Islet precursor cell (in vitro differentiated cells): ENCODE results near the gene STOX2.
"Not testable (repeated sequence)": the region's sequence is repeated elsewhere in the genome, so short reads cannot be mapped to it uniquely, and the experiment has no call there.

Experiments
- DNase-seq: peaks from one replicate; pipeline ENCODE4 v3.0.0-alpha.2; 2018

Gene STOX2

DNA sequence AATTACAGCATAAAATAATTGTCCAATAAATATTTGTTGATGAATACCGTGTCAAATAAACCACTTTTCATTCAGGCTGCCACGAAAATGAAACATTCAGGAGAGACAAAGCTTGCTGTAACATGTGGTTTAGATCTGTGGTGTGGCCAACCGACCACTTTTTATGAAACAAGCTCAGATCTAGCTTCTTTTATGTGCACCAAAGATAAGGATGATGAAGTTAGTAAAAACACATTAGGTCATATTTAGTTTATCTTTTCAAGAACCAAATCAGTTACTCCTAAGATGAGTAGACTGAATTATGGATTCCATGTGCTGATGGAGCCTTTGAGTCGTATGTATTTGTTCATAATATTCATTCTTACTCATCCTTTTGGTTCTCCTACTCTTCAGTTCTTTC is 35.8 kb downstream of the STOX2 start:
- DNase-seq, result no peak

DNA sequence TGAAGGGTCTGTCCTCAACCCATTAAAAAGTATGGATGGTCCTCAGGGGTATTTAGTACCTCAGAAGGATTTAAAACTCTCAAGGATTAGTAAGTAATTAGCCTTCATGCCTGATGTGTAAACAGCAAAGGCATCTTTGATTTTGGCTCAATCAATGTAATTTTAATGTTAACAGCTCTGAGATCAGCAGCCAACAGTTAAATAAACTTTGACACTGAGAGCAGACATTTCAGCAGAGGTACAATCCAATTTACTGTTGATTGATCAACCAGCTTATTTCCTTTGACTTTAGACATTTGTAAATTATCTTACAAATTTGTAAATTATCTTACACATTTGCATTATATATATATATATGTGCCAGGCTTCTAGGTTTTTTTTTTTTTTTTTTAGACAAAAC is 36.9 kb downstream of the STOX2 start:
- DNase-seq, result no peak

DNA sequence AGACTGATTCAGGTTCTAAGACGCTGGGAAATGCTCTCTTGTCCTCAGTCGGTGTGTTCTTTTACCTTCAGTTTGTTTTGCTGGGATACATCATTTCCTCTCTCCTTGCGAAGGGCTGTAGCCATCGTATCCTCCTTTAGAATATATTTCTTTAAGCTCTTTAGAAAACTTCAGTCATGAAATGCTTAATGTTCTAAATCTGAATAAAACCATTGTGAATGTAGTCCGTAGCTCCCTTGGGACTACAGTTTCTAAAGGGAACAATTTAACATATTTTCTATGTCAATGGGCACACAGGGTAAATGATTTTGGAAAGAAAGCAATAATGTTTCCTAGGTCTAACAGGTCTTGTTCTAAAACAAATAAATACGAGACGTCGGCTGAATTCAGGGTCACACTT is 40.6 kb downstream of the STOX2 start:
- no peak for DNase-seq

DNA sequence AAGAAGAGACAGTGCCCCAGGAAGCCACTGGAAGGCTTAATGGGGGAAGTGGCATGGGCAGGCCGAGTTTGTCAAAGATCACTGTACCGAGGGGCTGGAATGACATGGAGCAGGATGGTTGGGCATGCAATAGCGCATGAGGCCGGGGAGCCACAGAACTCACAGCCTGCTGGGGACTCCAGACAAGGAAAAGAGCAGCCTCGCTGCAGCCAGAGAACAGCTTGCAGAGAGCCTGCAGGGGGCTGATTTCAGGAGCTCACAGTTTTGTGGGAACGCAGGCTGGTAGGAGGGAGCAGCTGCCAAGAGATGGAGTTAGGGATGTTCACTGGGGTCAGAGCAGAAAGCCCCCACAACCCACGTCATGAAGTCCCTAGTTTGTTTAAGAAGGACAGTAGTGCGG is 45.4 kb downstream of the STOX2 start:
- no peak for DNase-seq

DNA sequence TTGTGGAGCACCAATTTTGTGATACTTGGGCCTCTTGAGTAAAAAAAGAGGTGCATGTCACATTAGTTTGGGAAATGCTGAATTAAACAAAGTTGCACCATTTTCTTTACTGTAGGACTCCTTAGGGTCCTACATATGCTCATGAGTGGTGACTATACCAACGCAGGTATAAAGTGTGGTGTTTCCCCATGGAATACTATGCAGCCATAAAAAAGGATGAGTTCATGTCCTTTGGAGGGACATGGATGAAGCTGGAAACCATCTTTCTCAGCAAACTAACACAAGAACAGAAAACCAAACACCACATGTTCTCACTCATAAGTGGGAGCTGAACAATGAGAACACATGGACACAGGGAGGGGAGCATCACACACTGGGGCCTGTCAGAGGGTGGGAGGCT is 47.5 kb downstream of the STOX2 start:
- not testable (repeated sequence) for DNase-seq

DNA sequence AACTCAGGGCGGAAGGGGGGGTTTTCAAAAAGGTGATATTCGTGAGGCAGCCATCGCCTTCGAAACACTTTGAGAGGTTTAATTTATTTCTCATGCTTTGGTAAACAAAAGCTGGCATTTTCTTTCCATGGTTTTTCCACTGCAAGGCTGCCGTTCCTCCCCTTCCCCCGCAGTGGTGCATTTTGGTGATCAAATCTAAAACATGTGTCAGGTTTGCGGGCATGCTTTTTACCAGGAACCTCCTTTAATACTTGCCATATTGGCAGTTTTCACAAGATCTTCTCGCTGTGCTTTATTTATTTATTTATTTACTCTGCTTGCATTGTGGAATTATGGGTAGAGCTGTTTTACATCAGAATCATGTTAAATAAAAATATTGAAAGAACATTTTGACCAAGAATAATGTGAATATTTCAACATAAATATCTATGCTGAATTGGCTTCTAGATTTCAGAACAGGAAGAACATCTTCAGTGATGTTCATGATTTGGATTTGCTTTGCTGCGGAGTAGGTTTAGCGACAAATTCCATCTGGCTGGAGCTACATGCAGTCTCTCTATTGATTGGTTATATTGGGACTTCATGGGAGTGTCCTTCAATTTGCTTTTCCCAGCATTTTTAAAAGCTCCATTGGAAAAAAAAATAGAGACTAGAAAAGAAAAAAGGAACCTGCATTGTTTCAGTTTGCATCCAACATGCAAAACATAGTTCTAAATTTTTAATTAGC is 54.4 kb downstream of the STOX2 start:
- no peak for DNase-seq

DNA sequence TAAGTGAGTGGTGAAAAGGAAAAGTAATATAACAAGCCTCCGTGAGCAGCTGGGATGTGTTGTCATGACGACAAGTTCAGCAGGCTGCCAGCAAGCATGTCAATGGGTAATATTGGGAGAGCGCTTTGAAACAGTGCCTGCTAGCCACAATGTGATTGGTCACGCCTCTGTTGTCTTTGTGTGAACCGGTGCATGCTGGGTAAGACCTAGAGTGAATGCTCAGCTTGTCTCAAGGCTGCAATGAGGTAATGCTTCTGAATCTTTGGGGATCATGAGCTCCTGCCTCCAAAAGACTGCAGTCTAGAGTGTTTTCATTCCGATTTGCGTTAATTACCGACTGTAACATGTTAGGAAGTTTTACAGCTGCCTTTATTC is 54.9 kb downstream of the STOX2 start:
- peak; percentile 79 for DNase-seq

DNA sequence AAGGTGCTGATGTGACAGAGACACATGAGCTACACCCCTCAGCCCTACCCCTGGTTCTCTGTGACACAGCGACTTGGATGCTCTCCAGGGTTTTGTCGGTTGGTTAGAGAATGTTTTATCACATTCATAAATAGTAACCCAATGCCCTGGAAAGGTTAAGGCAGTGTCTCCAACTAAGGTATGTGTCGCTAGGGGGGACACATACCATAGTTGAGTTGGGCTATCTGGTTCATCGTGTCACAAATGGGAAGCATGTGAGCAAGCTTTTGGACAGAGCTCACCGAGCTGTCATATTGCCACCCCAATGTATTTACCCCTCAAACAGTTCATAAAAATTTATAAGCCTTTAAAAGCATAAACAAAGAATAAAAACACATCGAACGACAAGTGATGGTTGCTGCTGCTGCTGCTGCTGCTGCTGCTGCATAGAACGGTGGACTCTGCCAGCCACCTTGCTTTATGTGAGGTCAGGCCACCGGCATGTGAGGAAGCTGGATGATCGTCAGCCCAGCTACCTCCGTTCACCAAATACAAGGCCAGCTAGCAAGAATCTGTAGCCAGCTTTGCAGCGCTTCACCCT is 55.9 kb downstream of the STOX2 start:
- DNase-seq, result peak; percentile 67

DNA sequence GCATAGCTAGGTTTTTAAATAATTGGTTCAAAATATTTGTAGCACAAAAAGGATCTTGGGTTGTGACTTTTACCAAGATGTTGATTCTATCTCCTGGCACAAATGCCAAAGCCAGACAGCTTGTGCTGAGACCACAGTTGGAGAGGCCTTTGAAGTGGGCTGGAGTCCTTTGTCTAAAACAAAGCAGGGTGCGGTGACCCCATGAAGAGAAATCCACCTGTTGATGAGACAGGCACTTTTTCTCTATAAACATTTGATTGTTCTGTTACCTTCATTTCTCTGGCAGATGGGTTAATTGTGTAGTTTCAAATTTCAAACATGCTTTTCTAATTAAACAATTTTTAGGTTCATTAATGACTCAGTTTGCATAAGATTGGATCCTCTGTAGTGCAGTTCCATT is 56.7 kb downstream of the STOX2 start:
- DNase-seq, result no peak

DNA sequence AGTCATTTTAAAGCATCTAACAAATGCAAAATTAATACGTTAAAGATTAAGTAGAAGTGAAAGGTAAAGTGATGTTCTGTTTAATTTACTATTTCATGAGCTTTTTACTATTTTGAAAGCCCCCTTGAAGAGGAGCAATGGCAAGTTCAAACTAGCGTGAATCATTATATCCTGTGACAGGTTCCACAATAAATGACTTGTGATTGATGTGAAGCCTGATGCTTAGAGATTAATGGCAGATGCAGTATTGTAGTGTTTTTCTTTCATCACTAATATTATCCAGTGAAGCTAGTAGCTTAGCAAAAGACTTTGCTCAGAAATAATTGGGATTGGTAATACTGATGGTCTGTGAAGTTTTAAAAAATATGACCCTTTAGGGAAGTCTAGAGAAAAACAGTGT is 57.3 kb downstream of the STOX2 start:
- no peak for DNase-seq

DNA sequence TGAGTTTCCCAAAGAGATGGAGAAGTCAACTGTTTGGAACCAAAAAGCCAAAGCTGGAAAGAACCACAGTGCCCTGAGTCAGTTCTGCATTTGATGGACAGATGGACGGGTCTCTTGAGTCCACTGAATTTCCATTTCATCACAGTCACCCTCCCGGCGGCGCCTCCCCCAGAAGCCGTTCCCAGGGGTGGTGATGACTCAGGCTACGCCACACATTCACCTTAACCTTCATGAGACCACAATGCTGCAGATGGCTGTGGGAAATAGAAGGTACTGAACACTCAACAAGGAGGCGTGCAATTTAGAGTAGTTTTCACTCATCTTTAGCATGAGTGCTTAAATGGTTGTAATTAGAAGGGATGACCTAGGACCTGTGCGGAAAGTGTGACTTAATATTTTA is 61.3 kb downstream of the STOX2 start:
- DNase-seq, result no peak

DNA sequence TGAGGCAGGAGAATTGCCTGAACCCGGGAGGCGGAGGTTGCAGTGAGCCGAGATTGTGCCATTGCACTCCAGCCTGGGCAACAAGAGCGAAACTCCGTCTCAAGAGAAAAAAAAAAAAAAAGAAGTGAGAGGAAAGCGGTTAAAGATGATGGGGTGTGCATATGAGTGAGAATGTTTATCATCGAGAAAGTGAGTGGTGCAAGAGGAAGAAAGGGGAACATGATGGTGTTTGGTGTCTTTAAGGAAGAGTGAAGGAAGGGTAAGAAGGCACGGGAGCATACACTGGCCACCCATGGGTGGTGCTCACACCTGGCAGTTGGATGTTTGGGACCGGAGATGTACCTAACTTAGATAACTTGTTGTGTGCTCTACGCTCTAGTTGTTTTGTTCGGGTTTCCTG is 62.2 kb downstream of the STOX2 start:
- no peak for DNase-seq

DNA sequence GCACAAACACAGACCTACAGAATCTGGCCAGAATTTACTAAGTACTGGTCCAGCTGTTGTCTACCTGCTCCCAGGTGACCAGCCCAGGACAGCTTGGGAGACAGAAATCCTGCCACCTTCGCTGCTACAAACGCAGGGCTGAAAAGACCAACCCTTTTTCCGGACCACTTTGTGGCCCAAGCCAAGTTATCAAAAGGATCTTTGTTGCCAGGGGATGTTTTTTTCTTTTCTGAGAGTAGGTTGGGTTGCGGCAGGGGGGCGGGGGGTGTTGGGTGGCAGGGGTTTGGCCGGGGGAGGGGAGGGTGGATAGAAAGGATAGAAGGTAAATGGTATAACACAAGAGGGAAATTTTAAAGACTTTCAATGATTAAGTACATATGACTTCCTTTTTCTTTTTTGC is 63.4 kb downstream of the STOX2 start:
- DNase-seq, result peak; percentile 63

DNA sequence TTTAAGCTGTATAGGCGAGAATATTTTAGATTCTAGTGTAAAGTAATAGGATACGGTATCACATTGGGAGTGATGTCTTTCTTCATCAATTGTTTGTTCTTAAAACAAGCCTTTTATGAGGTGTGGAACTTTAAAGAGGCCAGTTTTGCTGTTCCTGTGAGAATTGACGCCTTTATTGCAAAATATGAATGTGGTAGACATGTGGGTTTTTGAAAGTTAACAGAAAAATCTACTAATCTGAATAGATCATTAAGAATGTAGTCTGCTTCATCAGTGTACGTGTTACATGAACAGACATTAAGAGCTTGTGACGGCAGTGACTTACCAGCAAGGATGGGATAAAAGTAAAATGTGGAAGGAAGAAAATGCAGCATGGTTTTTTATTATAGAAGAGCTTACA is 63.8 kb downstream of the STOX2 start:
- no peak for DNase-seq

DNA sequence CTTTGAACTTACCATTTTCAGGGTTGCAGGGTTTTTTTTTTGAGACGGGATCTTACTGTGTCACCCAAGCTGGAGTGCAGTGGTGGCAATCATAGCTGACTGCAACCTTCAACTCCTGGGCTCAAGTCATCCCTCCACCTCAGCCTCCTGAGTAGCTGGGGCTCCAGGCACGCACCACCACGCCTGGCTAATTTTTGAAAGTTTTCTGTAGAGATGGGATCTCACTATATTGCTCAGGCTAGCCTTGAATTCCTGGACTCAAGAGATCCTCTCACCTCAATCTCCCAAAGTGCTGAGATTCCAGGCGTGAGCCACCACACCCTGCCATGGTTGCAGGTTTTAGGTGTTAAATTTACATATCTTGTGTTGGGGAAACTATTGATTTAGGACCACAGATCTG is 64.5 kb downstream of the STOX2 start:
- no peak for DNase-seq

DNA sequence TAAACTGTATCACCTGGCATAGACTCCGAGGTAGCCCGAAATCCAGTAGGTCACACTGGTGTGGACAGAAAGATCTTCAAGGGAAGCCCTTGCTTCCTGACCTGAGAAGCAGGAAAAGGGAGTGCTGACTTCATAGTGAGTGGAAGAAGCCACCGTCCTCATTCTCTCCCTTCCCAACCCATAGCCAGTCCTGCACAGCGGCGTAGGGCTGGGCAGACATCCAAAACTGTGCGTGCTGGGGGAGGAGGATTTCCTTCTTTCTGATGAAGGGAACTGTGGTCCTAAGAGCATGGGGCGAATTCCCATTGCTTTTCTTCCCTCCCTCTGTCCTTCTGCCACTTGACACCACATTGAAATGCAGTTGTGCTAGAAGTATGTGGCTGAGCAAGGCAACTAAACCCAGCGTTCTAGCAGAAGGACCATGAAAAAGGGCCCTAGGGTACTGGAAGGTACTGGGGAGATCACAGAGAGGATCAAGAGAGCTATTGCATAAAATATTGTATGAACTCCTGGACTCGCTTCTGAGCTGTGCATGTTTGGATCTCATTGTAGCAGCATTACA is 66.9 kb downstream of the STOX2 start:
- DNase-seq, result no peak

DNA sequence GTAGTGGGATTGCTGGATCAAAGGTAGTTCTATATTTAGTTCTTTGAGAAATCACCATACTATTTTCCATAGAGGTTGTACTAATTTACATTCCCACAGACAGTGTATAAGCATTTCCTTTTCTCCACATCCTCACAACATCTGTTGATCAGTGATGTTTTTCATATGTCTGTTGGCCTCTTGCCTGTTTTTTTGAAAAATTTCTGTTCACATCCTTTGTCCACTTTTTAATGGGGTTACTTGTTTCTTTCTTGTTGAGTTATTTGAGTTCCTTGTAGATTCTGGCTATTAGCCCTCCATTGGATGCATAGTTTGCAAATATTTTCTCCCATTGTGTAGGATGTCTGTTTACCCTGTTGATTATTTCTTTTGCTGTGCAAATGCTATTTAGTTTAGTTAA is 72.6 kb downstream of the STOX2 start:
- no peak for DNase-seq

DNA sequence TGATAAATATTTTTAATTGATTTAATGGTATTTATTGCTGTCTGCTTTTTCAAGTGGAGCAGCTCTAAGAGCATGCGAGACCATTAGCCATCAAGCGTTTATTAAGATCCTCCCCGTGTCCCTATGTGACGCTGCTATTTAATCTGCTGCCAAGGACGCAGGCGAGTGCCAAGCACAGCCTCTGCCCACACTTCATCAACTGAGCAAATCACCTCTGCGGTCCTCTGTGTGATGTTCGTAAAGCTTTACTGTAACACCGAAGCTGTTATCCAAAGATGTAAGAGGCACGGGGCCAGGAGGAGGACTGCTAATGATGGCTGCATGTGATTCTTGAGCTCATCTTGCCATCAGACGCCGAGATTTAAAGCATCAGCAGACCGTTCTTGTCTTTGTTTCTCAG is 79.5 kb downstream of the STOX2 start:
- no peak for DNase-seq

DNA sequence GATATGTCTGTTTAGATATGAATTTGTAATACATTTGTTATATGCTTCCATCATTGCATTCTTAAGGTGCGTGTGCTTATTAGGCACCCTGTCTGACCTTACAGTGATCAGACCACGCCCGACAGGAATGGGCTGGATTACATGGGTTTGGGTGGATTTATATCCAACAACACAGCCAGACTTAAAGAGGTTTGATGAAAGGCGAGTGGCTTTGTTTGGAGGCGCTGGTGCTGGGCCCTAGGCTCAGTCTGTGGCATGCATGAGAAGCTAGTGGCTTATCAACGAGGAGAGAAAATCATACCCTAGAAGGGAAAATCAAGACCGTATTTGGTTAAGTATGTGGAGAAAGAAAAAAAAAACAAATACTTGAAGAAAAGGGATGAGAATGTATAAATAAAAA is 80.7 kb downstream of the STOX2 start:
- no peak for DNase-seq

DNA sequence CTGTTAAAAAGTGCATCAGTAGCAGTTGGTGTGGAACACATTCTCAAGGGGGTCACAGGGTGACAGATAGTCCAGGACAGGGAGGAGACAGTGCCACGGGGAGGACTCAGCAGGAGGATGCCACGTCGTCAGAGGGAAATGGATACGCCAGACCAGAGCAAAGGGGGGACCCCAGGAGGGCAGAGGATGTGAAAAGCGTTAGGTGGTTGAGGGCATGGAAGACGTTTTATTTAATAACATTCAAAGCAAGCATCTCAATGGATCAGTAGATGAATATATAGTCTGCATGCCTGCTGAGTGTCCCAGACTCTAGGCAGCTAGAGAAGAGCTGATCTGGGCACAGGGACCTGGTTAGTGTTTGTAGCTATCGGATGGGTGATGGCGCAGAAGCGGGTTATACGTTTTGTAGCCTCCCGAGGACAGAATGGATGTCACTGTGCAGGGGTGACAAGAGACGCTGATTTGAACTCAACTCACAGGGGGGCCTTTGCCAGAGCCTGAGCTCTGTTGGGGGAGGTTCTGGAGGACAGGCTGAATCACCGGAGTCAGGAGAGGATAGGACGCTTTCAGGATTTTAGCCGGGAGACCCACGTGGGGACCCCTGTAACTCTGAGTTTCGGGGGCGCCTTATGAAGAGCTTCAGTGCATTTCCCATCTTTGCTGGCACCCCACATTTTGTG is 81.3 kb downstream of the STOX2 start:
- no peak for DNase-seq

DNA sequence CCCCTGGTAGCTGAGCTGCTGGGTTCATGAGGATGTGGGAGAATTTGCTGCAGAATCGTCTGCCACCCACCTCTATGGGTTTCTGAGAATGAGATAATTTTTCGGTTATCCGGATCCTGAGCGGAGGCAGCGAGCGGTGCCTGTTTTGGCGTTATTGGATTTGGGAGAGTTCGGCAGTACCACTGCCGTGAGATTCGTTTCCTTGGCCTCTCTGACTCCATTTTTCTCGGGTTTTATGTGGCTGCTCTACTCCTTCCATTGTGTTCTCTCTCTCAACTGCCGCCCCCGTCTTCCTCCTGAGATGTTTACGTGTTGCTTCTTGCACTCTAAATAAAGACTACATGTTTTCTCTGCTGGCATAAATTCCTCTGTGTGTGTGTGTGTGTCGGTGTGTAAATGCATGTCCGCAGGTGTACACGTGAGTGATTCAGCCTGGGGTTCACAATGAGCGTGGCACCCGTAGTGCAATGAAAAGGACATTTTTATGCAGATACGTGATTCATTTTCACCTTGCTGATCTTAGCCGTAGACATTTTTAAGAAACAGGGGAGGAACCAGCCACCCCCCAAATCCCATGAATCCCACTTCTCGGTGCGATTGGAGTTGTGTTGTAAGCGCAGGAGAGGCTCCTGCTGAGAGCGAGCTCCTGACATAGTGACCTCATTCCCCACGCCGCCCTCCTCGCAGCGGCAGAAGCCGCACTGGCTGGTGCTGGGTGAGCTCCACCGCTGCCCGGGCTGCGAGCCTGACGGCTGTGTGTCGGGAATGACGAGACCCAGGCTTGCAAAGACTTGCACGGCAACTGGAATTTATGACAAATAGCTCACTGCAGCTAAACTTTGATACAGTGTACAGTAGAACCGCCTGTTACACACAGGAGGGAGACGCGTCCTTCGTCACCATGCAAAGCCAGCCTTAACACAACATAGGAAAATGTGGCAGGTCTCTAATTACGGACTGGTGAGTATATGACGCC is 82.2 kb downstream of the STOX2 start:
- DNase-seq, result peak; percentile 97

DNA sequence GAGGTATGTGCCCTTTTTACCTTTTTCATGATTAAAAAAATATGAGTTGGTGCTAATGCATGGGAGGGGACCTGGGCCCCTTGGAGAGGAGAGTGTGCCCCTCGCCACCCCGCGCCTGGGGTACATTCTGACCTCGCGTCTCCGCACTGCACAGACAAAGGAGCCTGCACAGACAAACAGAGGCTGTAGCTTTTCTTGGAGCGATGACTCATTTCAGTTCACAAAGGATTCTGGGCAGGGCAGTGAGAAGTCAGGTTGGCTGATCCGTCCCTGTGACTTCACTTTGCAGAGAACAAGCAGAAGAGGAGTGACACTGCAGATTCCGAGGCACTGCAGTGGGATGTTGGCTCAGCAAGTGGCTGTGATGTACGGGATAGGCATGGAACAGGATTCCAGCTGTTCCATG is 82.9 kb downstream of the STOX2 start:
- DNase-seq, result peak; percentile 97

DNA sequence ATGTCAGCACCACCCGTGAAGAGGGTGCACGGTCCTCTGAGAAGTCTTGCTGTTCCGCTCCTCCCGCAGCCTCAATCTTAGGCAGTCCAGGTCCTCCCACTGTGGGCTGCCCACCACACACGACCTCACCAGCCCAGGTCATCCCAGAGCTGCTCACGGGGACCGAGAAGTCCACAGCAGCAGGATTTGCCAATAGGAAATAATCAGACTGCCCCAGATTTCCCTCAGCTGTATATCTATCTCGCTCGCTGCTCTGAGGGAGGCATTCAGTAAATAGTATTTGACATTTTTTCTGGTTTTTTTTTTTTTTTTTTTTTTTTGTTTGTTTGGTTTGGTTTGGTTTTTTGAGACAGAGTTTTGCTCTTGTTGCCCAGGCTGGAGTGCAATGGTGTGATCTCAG is 83.8 kb downstream of the STOX2 start:
- no peak for DNase-seq
